ENCODE data around the gene DSCAML1. TPM values are rescaled to one million over a fixed set of nuclear protein-coding genes. Genes with fewer than 3 reads are reported as not detected.
A peak's percentile ranks its signal among the peaks of the same experiment; 100 is the strongest.

DSCAML1 gene
- total and polyA plus RNA-seq, 9 of the 15 experiments (the other 6 are each of a cell fraction or from before 2014, with no cell fraction given): not detected

- TF ChIP-seq MAFG (tag; conservative IDR thresholded peaks at IDR 0.05) (no peak), ZNF764 (CRISPR knock-in tag; IDR thresholded peaks at IDR 0.05; ENCODE audit: low read depth) (no peak), ARID3A (IDR thresholded peaks at IDR 0.05; ENCODE audit: borderline replicate concordance, low read depth, low read length) (0 out of 2 replicates have a peak, but pooled peaks have one; percentile 8), MCM7 (IDR thresholded peaks at IDR 0.05) (no peak), ZBTB7A (IDR thresholded peaks at IDR 0.05; ENCODE audit: borderline replicate concordance, control insufficient read depth, low read depth, low read length) (peak; percentile 60; the same call in 1 of the 2 replicates), CC2D1A (IDR thresholded peaks at IDR 0.05) (peak; percentile 69; the same call in 1 of the 2 replicates), DACH1 (IDR thresholded peaks at IDR 0.05; ENCODE audit: partially characterized antibody) (peak; percentile 39), YY1 (IDR thresholded peaks at IDR 0.05; ENCODE audit: borderline replicate concordance in 1 of 3, control insufficient read depth in 1 of 3, extremely low read depth in 1 of 3, insufficient read depth in 3 of 3, insufficient read length in 1 of 3, insufficient replicate concordance in 2 of 3, low read depth in 1 of 3, low read length in 2 of 3) (peak in 1 of 3 experiments; percentile 22), KLF16 (IDR thresholded peaks at IDR 0.05) (peak; percentile 49; the same call in 1 of the 2 replicates), HINFP (tag; conservative IDR thresholded peaks at IDR 0.05; ENCODE audit: low read depth) (peak; percentile 92), TAF1 (IDR thresholded peaks at IDR 0.05; ENCODE audit: control insufficient read depth, extremely low read depth, insufficient read depth, low read length, severe bottlenecking) (no peak), REST (IDR thresholded peaks at IDR 0.05; ENCODE audit: borderline replicate concordance) (peak; percentile 84), REST (CRISPR knock-in tag; IDR thresholded peaks at IDR 0.05; ENCODE audit: low read depth) (no peak)
- TF ChIP-seq, protein P1, sequence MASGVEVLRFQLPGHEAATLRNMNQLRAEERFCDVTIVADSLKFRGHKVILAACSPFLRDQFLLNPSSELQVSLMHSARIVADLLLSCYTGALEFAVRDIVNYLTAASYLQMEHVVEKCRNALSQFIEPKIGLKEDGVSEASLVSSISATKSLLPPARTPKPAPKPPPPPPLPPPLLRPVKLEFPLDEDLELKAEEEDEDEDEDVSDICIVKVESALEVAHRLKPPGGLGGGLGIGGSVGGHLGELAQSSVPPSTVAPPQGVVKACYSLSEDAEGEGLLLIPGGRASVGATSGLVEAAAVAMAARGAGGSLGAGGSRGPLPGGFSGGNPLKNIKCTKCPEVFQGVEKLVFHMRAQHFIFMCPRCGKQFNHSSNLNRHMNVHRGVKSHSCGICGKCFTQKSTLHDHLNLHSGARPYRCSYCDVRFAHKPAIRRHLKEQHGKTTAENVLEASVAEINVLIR (CRISPR knock-in tag; IDR thresholded peaks at IDR 0.05): no peak
These were observed 20.5 kb upstream of the DSCAML1 start (continued) for GRCh38 chr11:117817368-117818040.

Measured in K562 (cell line).